ENCODE measurements around the gene LDHD.

GRCh38 chr16:75111514-75111940, 5.1 kb downstream of the LDHD start:
- TF ChIP-seq CTCF (IDR thresholded peaks at IDR 0.05) (peak in 1 of 6 experiments; percentile 23), POLR2A (IDR thresholded peaks at IDR 0.05) (no peak), POLR2AphosphoS5 (IDR thresholded peaks at IDR 0.05) (no peak), EP300 (IDR thresholded peaks at IDR 0.05) (no peak)

Measured in upper lobe of left lung (tissue), 4 donors.